Mesenchymal stem cell (in vitro differentiated cells and primary cell): ENCODE data around the gene AKAIN1.

ENCODE experiments used
- DNase-seq: peaks from one replicate; pipeline ENCODE4 v3.0.0-alpha.2; 2013
- H2AFZ ChIP-seq: one replicate; pipeline ENCODE4 v1.6.1; 2013; ENCODE audit warnings: low read depth, mild to moderate bottlenecking, control low read depth, inconsistent platforms, low read length, moderate library complexity
- H2AK5ac ChIP-seq: 2 replicates; pipeline ENCODE4 v1.6.1; 2013; ENCODE audit warnings: low read length, moderate library complexity, mild to moderate bottlenecking, inconsistent platforms; ENCODE audit not compliant: severe bottlenecking
- H2BK120ac ChIP-seq: one replicate; pipeline ENCODE4 v1.6.1; 2013; ENCODE audit warnings: low read depth, mild to moderate bottlenecking, inconsistent platforms, low read length, moderate library complexity
- H2BK12ac ChIP-seq, 2 experiments: one replicate each; pipeline ENCODE4 v1.6.1; 2013; ENCODE audit warnings: inconsistent platforms in 2 of 2, low read length in 2 of 2, mild to moderate bottlenecking in 2 of 2, moderate library complexity in 2 of 2, control low read depth in 1 of 2
- H2BK15ac ChIP-seq: one replicate; pipeline ENCODE4 v1.6.1; 2013; ENCODE audit warnings: mild to moderate bottlenecking, low read depth, inconsistent platforms; ENCODE audit not compliant: poor library complexity, severe bottlenecking
- H2BK5ac ChIP-seq: 2 replicates; pipeline ENCODE4 v1.6.1; 2013; ENCODE audit warnings: low read depth, mild to moderate bottlenecking, low read length, control low read depth, inconsistent platforms; ENCODE audit not compliant: poor library complexity, severe bottlenecking
- H3K14ac ChIP-seq, 2 experiments: one replicate each; pipeline ENCODE4 v1.6.1; 2013; ENCODE audit warnings: inconsistent platforms in 2 of 2, low read length in 2 of 2, control low read depth in 1 of 2, mild to moderate bottlenecking in 1 of 2, moderate library complexity in 1 of 2
- H3K18ac ChIP-seq, 2 experiments: one replicate each; pipeline ENCODE4 v1.6.1; 2013; ENCODE audit warnings: inconsistent platforms in 2 of 2, low read length in 2 of 2, control low read depth in 1 of 2, low read depth in 1 of 2, mild to moderate bottlenecking in 1 of 2
- H3K23ac ChIP-seq, 2 experiments: one replicate each; pipeline ENCODE4 v1.6.1; 2013; ENCODE audit warnings: inconsistent platforms in 2 of 2, low read length in 2 of 2, mild to moderate bottlenecking in 2 of 2, moderate library complexity in 2 of 2, control low read depth in 1 of 2
- H3K27ac ChIP-seq: 2 replicates; pipeline ENCODE4 v1.5.1; 2013; ENCODE audit warnings: mild to moderate bottlenecking, moderate library complexity, low read length, control low read depth, inconsistent platforms; ENCODE audit not compliant: poor library complexity, severe bottlenecking
- H3K27me3 ChIP-seq, 2 experiments: 2 replicates each; pipeline versions ENCODE4 v1.6.1 to v1.7.0; 2013; ENCODE audit warnings: low read length in 2 of 2, mild to moderate bottlenecking in 2 of 2, moderate library complexity in 2 of 2, control low read depth in 1 of 2, inconsistent platforms in 1 of 2; ENCODE audit not compliant: control insufficient read depth in 1 of 2, insufficient read depth in 1 of 2
- H3K36me3 ChIP-seq, 2 experiments: 2 replicates each; pipeline versions ENCODE4 v1.6.1 to v1.7.0; 2013; ENCODE audit warnings: low read length in 2 of 2, control low read depth in 1 of 2, inconsistent platforms in 1 of 2, low read depth in 1 of 2, mild to moderate bottlenecking in 1 of 2; ENCODE audit not compliant: insufficient read depth in 2 of 2, control insufficient read depth in 1 of 2
- H3K4ac ChIP-seq, 2 experiments: one replicate each; pipeline ENCODE4 v1.6.1; 2013; ENCODE audit warnings: inconsistent platforms in 2 of 2, low read length in 2 of 2, mild to moderate bottlenecking in 2 of 2, moderate library complexity in 2 of 2, control low read depth in 1 of 2, low read depth in 1 of 2
- H3K4me1 ChIP-seq: 2 replicates; pipeline ENCODE4 v1.6.1; 2013; ENCODE audit warnings: low read depth, low read length, control low read depth; ENCODE audit not compliant: control insufficient read depth, insufficient read depth
- H3K4me2 ChIP-seq: 2 replicates; pipeline ENCODE4 v1.6.1; 2013; ENCODE audit warnings: low read length, mild to moderate bottlenecking, inconsistent platforms; ENCODE audit not compliant: poor library complexity, severe bottlenecking
- H3K4me3 ChIP-seq, 2 experiments: 2 replicates each; pipeline versions ENCODE4 v1.5.1 to v1.7.0; 2013; ENCODE audit warnings: low read length in 2 of 2, mild to moderate bottlenecking in 2 of 2, control low read depth in 1 of 2, low read depth in 1 of 2; ENCODE audit not compliant: insufficient read depth in 1 of 2
- H3K79me1 ChIP-seq: replicated peaks from 2 replicates; pipeline ENCODE4 v1.6.1; 2013; ENCODE audit warnings: mild to moderate bottlenecking, control low read depth, low read length, inconsistent platforms; ENCODE audit not compliant: poor library complexity, severe bottlenecking
- H3K9ac ChIP-seq: 2 replicates; pipeline ENCODE4 v1.7.0; 2013; ENCODE audit warnings: mild to moderate bottlenecking, low read length, moderate library complexity
- H3K9me3 ChIP-seq: 2 replicates; pipeline ENCODE4 v1.7.0; 2013; ENCODE audit warnings: mild to moderate bottlenecking, low read length; ENCODE audit not compliant: control insufficient read depth
- H4K8ac ChIP-seq: one replicate; pipeline ENCODE4 v1.6.1; 2013; ENCODE audit warnings: inconsistent platforms, mild to moderate bottlenecking, low read length, moderate library complexity
- H4K91ac ChIP-seq: one replicate; pipeline ENCODE4 v1.6.1; 2013; ENCODE audit warnings: mild to moderate bottlenecking, low read length, inconsistent platforms
- WGBS: methylation state at CpG from one replicate; pipeline ENCODE4 v1.1.7; 2013; ENCODE audit warnings: mixed read lengths; 5-methylcytosine and 5-hydroxymethylcytosine counted together

AKAIN1 gene

DNA sequence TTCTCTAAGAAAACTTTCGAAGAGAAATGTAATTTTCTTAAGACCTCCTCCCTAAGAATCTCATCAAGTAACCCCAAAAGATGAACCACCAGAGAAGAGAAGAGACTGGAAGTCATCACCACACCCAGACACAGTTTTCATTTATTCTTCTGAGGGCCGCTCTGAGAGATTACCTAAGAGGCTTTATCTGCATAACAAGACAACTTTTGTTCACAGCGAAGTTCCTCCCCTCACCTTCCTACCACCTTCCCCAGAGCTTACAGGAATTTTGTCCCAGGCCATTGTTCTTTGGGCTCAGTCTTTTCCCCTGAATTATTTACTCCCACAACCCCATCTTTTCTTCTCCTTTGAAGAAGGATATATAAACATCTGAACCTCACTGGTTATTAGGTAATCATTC, 92.8 kb downstream of the AKAIN1 start:
- Histone ChIP-seq H3K36me3 (no peaks in the 10 kb centered on the region), H4K8ac (no peak overlapping the region), H2AK5ac (no peak overlapping the region), H3K4me2 (no peak overlapping the region), H3K4me3 (no peak overlapping the region), H3K14ac (no peak overlapping the region), H3K18ac (no peak overlapping the region), H2BK5ac (no peak overlapping the region), H3K23ac (no peak overlapping the region), H3K79me1 (no peaks in the 10 kb centered on the region), H3K27ac (no peak overlapping the region), H2BK12ac (no peak overlapping the region), H3K4me1 (no peaks in the 10 kb centered on the region), H3K4ac (no peak overlapping the region), H3K9ac (no peak overlapping the region), H2BK15ac (no peak overlapping the region), H2BK120ac (no peak overlapping the region), H3K9me3 (no peaks in the 10 kb centered on the region), H3K27me3 (no peaks in the 10 kb centered on the region), H2AFZ (no peak overlapping the region), H4K91ac (no peak overlapping the region)
- no peak for DNase-seq
- 35% methylated on average over 2 of the region's 3 CpGs for WGBS

GRCh38 chr18:5103693-5104092, 93.4 kb downstream of the AKAIN1 start:
- Histone ChIP-seq H3K9me3 (no peaks in the 10 kb centered on the region), H2AK5ac (no peak overlapping the region), H2BK120ac (no peak overlapping the region), H3K36me3 (no peaks in the 10 kb centered on the region), H2BK12ac (no peak overlapping the region), H2AFZ (no peak overlapping the region), H3K4me3 (no peak overlapping the region), H3K4me1 (no peaks in the 10 kb centered on the region), H2BK15ac (no peak overlapping the region), H4K8ac (no peak overlapping the region), H3K4me2 (no peak overlapping the region), H3K27ac (no peak overlapping the region), H3K18ac (no peak overlapping the region), H3K9ac (no peak overlapping the region), H3K79me1 (no peaks in the 10 kb centered on the region), H3K4ac (no peak overlapping the region), H4K91ac (no peak overlapping the region), H3K23ac (no peak overlapping the region), H2BK5ac (no peak overlapping the region), H3K27me3 (no peaks in the 10 kb centered on the region), H3K14ac (no peak overlapping the region)
- WGBS, result no CpG with 5 or more reads among the region's 2 CpGs
- DNase-seq, result no peak

- no peak overlapping the region for H3K4me3 ChIP-seq
- H2AK5ac ChIP-seq, result no peak overlapping the region
- no peak overlapping the region for H2BK120ac ChIP-seq
- no peak overlapping the region for H4K91ac ChIP-seq
- H3K23ac ChIP-seq, result no peak overlapping the region
- H3K4me1 ChIP-seq, result no peaks in the 10 kb centered on the region
- 88% methylated on average over 1 of the region's 1 CpG for WGBS
- no peak overlapping the region for H3K27ac ChIP-seq
- no peak overlapping the region for H2BK15ac ChIP-seq
- H3K9me3 ChIP-seq, result no peaks in the 10 kb centered on the region
- H2BK12ac ChIP-seq, result no peak overlapping the region
- H2AFZ ChIP-seq, result no peak overlapping the region
- no peak overlapping the region for H2BK5ac ChIP-seq
- no peaks in the 10 kb centered on the region for H3K79me1 ChIP-seq
- H3K4ac ChIP-seq, result no peak overlapping the region
- no peak overlapping the region for H3K14ac ChIP-seq
- H3K36me3 ChIP-seq, result no peaks in the 10 kb centered on the region
- no peak overlapping the region for H4K8ac ChIP-seq
- H3K18ac ChIP-seq, result no peak overlapping the region
- H3K9ac ChIP-seq, result no peak overlapping the region
- H3K4me2 ChIP-seq, result no peak overlapping the region
- no peaks in the 10 kb centered on the region for H3K27me3 ChIP-seq
- DNase-seq, result no peak
Measured at GRCh38 chr18:5103286-5103685, 93.8 kb downstream of the AKAIN1 start.

DNA sequence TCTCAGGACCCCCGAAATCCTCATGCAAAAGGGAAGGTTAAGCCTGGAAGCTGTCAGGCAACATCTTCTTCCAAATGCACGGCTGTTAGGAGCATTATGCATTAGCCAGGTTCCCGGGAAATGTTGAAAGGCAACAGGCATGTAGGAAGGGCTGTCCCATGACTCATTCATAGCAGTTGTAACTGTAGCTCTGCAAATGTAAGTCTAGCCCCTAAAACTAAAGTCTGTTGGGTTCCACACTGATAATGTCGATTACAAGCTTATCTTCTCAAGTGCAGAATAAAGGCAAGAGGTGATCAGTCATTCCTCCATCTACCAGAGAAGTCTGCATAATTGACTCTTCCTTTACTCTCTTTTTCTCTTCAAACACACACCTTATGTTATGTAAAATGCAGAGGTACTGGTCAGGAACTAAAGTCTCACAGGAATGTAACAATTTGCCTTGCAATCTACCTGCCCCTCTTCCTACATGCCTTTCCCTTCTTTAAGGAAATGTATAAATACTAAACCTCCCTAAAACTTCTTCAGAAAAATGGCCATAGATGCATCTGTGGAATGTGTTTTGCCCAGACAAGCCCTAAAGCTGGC, 99.8 kb downstream of the AKAIN1 start:
- WGBS, result 19% methylated on average over 4 of the region's 4 CpGs
- H2AFZ ChIP-seq, result no peak overlapping the region
- H3K9ac ChIP-seq, result no peak overlapping the region
- no peaks in the 10 kb centered on the region for H3K9me3 ChIP-seq
- H4K91ac ChIP-seq, result no peak overlapping the region
- H2BK120ac ChIP-seq, result no peak overlapping the region
- H2BK5ac ChIP-seq, result no peak overlapping the region
- no peak overlapping the region for H3K18ac ChIP-seq
- no peak overlapping the region for H2BK12ac ChIP-seq
- no peaks in the 10 kb centered on the region for H3K27me3 ChIP-seq
- no peak overlapping the region for H3K23ac ChIP-seq
- DNase-seq, result no peak
- H3K4ac ChIP-seq, result no peak overlapping the region
- H3K4me2 ChIP-seq, result no peak overlapping the region
- no peak overlapping the region for H2BK15ac ChIP-seq
- H3K79me1 ChIP-seq, result no peaks in the 10 kb centered on the region
- no peak overlapping the region for H3K27ac ChIP-seq
- H3K4me3 ChIP-seq, result no peak overlapping the region
- no peak overlapping the region for H4K8ac ChIP-seq
- no peak overlapping the region for H2AK5ac ChIP-seq
- H3K36me3 ChIP-seq, result no peaks in the 10 kb centered on the region
- H3K4me1 ChIP-seq, result no peaks in the 10 kb centered on the region
- H3K14ac ChIP-seq, result no peak overlapping the region
